ENCODE data around the gene PPM1M.

The PPM1M gene

DNA sequence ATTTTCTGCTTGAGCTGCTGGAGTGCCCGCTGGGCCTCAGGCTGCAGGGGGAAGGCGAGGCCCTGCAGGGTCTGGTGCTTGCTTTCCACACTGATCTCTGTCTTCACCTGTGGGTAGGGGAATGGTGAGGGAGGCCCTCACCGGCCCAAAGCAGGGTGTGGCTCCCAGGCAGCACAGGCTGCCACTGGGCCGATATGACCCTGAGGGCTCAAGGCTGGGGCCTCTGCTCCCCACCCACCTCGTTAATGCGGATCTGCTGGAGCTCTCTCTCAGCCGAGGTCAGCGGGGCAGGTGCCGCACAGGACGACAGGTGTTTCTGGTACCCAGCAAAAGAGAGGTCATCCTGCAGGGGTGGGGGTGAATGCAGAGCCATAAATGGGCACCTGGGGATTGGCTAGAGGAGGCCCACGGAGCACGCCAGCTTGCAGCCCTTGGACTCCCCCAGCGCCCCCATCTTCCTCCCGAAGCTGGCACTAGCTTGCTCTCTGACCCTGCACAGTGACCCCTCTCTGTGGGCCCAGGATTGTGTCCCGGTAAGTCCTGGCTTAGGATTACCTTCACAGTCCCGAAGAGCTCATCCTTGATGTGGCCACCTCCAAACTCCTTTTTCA lies 14.6 kb upstream of the PPM1M start:
- no peak for DNase-seq (ENCODE audit: low read depth in 4 of 4, low spot score in 1 of 4)

DNA sequence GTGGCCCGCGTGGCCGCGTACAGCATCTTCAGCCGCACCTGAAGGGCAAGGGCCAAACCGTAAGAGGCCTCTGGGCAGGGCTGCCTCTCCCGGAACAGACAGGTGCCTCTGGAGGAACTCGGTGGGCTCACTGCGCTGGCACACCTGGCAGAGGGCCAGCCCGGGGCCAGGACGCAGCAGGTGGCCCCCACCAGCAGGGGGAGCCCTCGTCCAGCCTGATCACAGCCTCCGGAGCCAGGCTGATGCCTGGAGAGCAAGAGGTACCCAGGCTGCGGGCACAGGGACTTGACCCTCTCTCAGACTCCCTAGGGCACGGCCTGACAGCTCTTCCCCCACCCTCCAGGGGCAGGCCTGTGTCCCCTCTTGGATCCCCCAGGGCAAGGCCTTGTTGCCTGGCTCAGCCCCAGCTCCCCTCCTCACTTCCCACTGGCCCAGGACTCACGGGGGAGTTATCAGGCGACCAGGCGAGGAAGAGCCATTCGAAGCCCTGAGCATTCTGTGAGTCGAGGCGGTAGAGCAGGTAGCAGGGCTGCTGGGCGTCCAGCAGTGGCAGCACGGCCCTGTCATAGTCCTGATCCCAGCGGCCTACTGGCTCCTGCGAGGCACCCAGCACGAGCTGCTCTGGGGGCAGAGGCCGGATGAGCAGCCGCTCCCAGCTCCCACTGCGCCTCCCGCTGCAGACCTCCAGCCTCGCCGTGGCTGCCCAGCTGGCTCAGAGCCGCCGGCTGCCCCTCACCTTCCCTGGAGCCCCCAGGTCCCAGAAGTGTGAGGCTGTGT lies 13.9 kb upstream of the PPM1M start:
- peak; percentile 83 to 95 (median 88) for DNase-seq (ENCODE audit: low read depth in 4 of 4, low spot score in 1 of 4)

- DNase-seq (ENCODE audit: low read depth in 4 of 4, low spot score in 1 of 4): no peak
Observed at GRCh38 chr3:52232279-52233107, 13.1 kb upstream of the PPM1M start.

DNA sequence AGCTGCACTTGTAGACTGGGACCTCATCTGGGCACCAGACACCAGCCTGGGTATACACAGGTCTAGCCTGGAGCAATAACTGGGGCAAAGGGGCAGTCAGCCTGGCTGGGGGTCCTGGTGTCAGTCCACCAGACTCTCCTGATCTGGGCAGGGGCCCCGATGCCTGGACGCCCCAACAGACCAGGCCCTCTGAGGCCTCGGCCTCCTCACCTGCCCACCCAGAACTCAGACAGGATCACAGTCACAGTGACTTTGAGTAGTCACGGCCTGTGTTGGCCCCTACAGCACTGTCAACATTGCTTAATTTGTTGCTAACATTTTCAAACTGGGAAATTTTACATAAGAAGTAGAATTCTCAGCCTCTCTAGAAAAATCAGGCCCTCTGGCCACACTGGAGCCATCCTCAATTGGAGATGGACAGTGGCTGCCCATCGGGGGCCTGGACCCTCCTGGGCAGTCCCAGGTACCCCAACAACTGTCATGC lies 12.4 kb upstream of the PPM1M start:
- no peak for DNase-seq (ENCODE audit: low read depth in 4 of 4, low spot score in 1 of 4)

GRCh38 chr3:52233968-52234367 lies 11.6 kb upstream of the PPM1M start:
- DNase-seq (ENCODE audit: low read depth in 4 of 4, low spot score in 1 of 4): no peak

GRCh38 chr3:52234516-52235447 lies 10.8 kb upstream of the PPM1M start:
- no peak for DNase-seq (ENCODE audit: low read depth in 4 of 4, low spot score in 1 of 4)

- no peak for DNase-seq (ENCODE audit: low read depth in 4 of 4, low spot score in 1 of 4)
Observed at GRCh38 chr3:52236424-52236886, 9.1 kb upstream of the PPM1M start.

DNA sequence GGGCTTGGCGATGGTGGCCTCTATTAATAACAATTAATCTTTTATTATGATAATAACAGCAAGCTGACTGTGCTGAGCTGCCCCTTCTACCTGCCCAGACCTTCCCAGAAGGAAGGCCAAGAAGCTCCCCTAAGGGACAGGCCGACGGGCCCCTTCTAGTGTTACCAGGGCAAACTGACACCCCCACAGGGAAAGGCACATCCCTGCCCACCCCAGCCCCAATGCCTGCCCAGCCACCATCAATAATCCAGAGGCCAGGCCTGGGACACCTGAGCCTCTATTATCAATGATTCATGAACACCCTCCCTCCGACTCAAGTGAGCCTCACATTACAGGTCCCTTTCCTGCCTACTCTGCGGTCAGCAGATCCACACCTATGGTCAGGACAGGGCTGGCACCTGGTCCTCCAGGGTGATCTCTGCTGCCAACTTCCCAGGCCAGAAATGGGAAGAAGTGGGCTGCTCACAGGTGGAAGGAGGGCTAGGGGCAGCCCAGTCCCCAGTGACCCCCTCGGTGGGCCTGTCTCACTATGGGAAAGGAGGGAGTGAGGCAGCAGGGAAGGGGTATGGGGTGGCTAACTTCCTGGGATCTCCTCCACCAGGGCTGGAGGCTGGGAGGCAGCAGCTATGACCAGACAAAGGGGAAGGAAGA lies 8.4 kb upstream of the PPM1M start:
- DNase-seq (ENCODE audit: low read depth in 4 of 4, low spot score in 1 of 4): no peak

- DNase-seq (ENCODE audit: low read depth in 4 of 4, low spot score in 1 of 4): no peak
Observed at GRCh38 chr3:52237657-52238172, 7.8 kb upstream of the PPM1M start.

GRCh38 chr3:52238193-52238760 lies 7.3 kb upstream of the PPM1M start:
- no peak for DNase-seq (ENCODE audit: low read depth in 4 of 4, low spot score in 1 of 4)

DNA sequence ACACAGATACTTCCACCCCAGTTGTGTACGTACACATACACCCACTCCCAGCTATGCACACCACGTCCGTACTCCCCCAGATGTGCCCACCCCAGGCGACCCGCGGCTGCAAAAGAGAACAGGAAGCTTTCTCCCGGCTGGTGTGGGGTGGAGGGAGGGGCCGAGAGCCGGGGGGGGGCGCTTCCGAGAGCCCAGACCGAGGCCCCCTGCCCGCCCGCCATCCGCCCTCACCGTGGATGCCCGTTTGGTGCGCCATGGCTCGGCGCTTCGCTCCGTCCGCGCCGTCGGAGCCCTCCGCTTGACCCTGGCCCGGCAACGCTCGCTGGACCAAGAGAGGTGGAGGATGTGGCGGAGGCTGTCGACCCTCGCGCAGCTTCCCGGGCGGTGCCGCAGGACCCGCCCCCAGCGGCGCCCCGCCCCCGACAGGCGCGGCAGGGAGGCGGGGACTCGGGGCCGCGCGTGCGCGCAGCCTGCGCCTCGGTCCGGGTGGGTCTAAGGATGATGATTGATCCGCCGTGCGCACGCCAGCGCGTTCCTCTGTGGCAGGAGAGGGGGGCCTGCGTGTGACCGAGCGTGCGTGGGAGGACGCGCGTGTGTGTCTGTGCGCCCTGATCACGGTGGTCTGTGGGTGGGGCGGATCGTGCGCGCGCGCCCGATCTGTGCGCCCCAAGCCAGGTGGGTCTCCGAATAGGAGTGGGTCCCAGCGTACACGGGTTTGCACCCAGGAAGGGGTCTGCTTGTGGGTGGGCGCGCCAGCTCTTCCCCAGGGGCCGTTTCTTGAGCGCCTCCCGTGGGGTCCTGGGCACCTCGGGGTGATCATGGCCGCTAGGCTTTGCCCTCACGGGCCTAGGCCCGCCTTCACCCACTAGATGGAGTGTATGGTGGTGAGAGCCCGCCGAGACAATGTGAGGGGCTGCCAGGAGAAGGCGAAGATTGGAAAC lies 6.5 kb upstream of the PPM1M start, which contains the start of gene TWF2:
TSS of gene TWF2 (minus strand) at position 398 of the 941 bp plus-strand sequence. CDS start at position 256, 142 bp downstream.
- DNase-seq (ENCODE audit: low read depth in 4 of 4, low spot score in 1 of 4): peak; percentile 59 to 76 (median 75)

GRCh38 chr3:52240059-52240885 lies 5.3 kb upstream of the PPM1M start:
- no peak for DNase-seq (ENCODE audit: low read depth in 4 of 4, low spot score in 1 of 4)

- DNase-seq (ENCODE audit: low read depth in 4 of 4, low spot score in 1 of 4): no peak
Observed at GRCh38 chr3:52240886-52241370, 4.6 kb upstream of the PPM1M start.

GRCh38 chr3:52242039-52242438 lies 3.5 kb upstream of the PPM1M start:
- no peak for DNase-seq (ENCODE audit: low read depth in 4 of 4, low spot score in 1 of 4)

DNA sequence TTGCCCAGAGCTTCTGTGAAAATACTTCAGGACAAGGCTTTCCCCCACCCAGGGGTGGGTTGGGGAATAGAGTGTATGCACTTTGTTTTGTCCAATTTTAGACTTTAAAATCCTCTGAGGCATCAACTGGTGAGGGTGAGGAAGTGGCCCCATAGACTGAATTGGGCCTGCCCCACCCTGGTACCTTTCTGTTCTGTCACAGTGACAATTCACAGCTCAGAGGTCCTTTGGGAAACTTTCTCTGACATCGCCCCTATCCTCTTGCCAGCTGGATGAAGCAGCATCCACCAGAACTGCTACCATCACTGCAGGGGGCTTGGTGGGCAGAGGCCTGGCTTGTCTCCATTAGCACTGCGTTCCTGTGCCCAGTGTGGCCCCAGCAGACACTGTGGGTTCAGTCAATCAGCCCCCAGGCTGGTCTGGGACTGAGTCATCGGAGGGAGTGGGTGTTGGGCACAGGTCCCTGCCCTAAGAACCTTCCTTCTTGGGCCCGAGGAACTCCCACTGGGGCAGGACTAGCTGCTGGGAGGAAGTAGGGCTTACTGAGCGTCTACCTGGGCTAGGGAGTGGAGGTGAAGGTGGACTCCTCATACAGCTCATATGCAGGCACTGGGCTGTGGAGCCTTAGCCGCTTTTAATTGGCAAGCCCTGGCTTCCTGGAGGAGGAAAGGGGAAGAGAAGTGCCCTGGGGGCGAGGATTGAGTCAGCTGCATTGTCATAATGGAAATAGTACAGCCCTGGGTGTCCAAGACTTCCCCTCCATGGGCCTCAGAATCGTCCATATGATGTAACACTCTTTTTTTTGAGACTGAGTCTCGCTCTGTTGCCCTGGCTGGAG lies 1.5 kb upstream of the PPM1M start:
- peak in 1 of 4 experiments; percentile 50 for DNase-seq (ENCODE audit: low read depth in 4 of 4, low spot score in 1 of 4)

GRCh38 chr3:52246264-52246620 lies 683 bp downstream of the PPM1M start:
- DNase-seq (ENCODE audit: low read depth in 4 of 4, low spot score in 1 of 4): no peak
